ENCODE measurements around the gene GPR78. TPM values are rescaled to one million over a fixed set of nuclear protein-coding genes. Genes with fewer than 3 reads are reported as not detected.

Gene GPR78
- total RNA-seq, 2 donors from 2014 or later = 3.7 to 8.1 TPM

DNA sequence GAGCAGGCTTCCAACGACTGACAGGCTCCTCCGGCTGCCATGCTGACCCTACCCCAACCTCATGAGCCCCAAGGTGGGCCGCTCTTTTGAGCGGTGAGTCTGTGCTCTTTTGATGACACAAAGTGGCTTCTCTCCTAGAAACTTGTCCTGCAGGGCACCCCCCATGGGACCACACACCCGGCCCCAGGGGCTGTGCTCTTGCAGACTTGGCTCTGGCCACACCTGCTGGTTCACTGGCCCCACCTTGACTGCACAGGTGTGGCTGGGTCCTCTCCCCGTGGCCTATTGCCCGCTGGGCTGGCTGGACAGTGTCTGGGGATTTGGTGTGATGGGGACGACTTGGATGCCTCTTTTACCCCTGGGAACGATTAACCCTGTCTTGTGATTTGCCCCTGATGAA is 10.9 kb downstream of the GPR78 start:
- Histone ChIP-seq H3K9ac (ENCODE audit: extremely low read depth, low read length, poor library complexity, severe bottlenecking) (no peak overlapping the region), H3K36me3 (ENCODE audit: control insufficient read depth, insufficient read depth, low read length) (peaks cover 6% of the 10 kb centered on the region), H3K27me3 (ENCODE audit: control insufficient read depth, insufficient read depth, low read length, poor library complexity, severe bottlenecking) (peaks cover 6% of the 10 kb centered on the region), H3K4me1 (ENCODE audit: control insufficient read depth, insufficient read depth, low read length) (no peaks in the 10 kb centered on the region), H3K27ac (ENCODE audit: low read depth, low read length) (no peak overlapping the region), H3K9me3 (ENCODE audit: control insufficient read depth, low read length) (no peaks in the 10 kb centered on the region), H3K4me3 (ENCODE audit: low read length) (no peak overlapping the region)
- peaks cover 20% of the 10 kb centered on the region for H3K4me1 Mint-ChIP-seq
- H3K27ac Mint-ChIP-seq = no peak overlapping the region
- no peak overlapping the region for H3K4me3 Mint-ChIP-seq
- H3K36me3 Mint-ChIP-seq (ENCODE audit: low read depth) = no peaks in the 10 kb centered on the region
- no peak for DNase-seq
- TF ChIP-seq, protein P1, sequence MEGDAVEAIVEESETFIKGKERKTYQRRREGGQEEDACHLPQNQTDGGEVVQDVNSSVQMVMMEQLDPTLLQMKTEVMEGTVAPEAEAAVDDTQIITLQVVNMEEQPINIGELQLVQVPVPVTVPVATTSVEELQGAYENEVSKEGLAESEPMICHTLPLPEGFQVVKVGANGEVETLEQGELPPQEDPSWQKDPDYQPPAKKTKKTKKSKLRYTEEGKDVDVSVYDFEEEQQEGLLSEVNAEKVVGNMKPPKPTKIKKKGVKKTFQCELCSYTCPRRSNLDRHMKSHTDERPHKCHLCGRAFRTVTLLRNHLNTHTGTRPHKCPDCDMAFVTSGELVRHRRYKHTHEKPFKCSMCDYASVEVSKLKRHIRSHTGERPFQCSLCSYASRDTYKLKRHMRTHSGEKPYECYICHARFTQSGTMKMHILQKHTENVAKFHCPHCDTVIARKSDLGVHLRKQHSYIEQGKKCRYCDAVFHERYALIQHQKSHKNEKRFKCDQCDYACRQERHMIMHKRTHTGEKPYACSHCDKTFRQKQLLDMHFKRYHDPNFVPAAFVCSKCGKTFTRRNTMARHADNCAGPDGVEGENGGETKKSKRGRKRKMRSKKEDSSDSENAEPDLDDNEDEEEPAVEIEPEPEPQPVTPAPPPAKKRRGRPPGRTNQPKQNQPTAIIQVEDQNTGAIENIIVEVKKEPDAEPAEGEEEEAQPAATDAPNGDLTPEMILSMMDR (conservative IDR thresholded peaks at IDR 0.05) = no peak
- peaks cover 31% of the 10 kb centered on the region for H3K27me3 Mint-ChIP-seq (ENCODE audit: insufficient read depth)
- H3K9me3 Mint-ChIP-seq = no peaks in the 10 kb centered on the region
- 93 to 94% methylated on average over 5 to 9 of the region's 9 CpGs for WGBS, 2 experiments (ENCODE audit: insufficient coverage in 1 of 2, insufficient read length in 1 of 2)

DNA sequence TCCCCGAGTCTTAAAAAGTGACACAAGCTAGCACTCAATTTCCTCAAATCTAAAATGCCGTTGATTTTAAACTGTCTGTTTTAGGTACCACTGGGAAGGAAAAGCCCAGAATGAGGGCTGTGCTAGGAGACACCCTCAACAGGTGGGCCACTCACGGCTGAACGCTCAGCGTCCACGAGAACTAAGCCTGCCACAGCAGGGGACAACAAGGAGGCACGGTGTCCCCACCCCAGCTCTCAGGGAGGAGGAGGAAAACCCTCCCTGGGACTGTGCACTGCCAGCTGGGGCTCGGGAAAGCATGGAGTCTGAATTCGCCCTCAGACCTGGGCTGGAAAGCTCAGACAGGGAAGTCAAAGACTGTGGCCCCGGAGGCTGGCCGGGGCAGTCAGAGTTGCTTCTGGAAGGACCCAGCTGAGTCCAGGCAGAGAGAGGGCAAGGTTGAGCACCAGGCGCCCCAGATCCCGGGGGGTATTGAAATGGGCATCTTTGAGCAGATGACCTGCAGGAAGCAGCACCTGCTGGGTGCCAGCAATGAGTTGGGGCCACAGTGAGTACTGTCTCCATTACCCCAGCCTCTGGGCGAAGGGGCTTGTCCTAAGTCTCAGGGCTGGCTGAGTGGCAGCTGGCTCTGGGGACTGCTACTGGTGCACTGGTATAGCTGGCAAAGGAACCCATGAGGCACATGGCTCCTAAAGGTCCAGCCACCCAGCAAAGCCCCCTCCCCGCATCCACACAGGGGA is 11.6 kb downstream of the GPR78 start:
- DNase-seq = peak; percentile 70
- TF ChIP-seq, protein P1 (conservative IDR thresholded peaks at IDR 0.05) = no peak
- no peak overlapping the region for H3K27ac ChIP-seq (ENCODE audit: low read depth, low read length)
- no peaks in the 10 kb centered on the region for H3K9me3 Mint-ChIP-seq
- H3K9ac ChIP-seq (ENCODE audit: extremely low read depth, low read length, poor library complexity, severe bottlenecking) = no peak overlapping the region
- peaks cover 6% of the 10 kb centered on the region for H3K27me3 ChIP-seq (ENCODE audit: control insufficient read depth, insufficient read depth, low read length, poor library complexity, severe bottlenecking)
- H3K4me1 Mint-ChIP-seq = peaks cover 17% of the 10 kb centered on the region
- peak overlapping the region; percentile 64 for H3K4me3 Mint-ChIP-seq
- no peak overlapping the region for H3K4me3 ChIP-seq (ENCODE audit: low read length)
- H3K27ac Mint-ChIP-seq = no peak overlapping the region
- no peaks in the 10 kb centered on the region for H3K4me1 ChIP-seq (ENCODE audit: control insufficient read depth, insufficient read depth, low read length)
- 73 to 80% methylated on average over 13 to 15 of the region's 15 CpGs for WGBS, 2 experiments (ENCODE audit: insufficient coverage in 1 of 2, insufficient read length in 1 of 2)
- peaks cover 28% of the 10 kb centered on the region for H3K27me3 Mint-ChIP-seq (ENCODE audit: insufficient read depth)
- no peaks in the 10 kb centered on the region for H3K36me3 Mint-ChIP-seq (ENCODE audit: low read depth)
- H3K36me3 ChIP-seq (ENCODE audit: control insufficient read depth, insufficient read depth, low read length) = peaks cover 9% of the 10 kb centered on the region
- no peaks in the 10 kb centered on the region for H3K9me3 ChIP-seq (ENCODE audit: control insufficient read depth, low read length)

DNA sequence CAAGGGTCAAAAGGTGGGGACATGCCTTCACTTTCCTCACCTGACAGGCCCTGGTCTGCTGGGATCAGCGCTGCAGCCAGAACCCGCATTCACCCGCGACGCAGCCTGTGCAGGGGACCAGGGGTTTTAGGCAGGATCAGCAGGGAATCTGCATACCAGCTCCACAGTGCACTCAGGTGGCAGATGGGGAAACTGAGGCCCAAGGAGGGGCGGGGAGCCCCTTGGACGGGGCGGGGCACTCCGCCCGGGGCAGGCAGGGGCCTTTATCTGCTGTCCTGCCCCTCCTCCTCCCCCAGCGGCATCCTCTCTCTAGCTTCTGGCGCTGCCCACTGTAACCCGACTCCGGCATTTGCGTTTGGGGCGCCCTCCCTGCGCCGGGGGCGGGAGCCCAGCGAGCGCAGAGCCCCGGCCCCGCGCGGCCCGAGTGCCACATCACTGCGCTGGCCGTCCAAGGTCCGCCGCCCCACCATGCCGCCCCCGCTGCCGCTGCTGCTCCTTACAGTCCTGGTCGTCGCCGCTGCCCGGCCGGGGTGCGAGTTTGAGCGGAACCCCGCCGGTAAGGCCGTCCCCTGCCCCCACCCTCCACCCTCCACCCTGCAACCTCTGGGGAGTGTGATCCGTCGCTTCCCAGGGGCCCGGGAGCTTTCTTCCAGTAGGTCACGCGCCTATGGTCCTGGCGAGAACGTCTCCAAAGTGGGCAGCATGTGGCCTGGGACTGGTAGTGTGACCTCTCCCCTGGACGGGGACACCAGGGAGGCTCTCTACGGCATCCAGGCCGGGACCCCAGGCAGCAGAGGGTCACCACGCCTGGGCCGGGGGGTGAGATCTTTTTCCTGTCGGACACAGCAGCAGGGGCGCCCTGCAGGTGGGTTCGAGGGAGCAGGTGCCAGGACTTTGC is 12.4 kb downstream of the GPR78 start, which contains the start of gene CPZ:
CPZ (plus strand) TSS at position 400 of the 898 bp plus-strand sequence; CDS start at position 469, 69 bp downstream.
- DNase-seq = peak; percentile 92
- Histone ChIP-seq H3K4me3 (ENCODE audit: low read length) (peak within 1 kb of the TSS; percentile 78), H3K9ac (ENCODE audit: extremely low read depth, low read length, poor library complexity, severe bottlenecking) (peak within 1 kb of the TSS; percentile 25), H3K36me3 (ENCODE audit: control insufficient read depth, insufficient read depth, low read length) (peaks cover 13% of the 10 kb centered on the region), H3K4me1 (ENCODE audit: control insufficient read depth, insufficient read depth, low read length) (no peaks in the 10 kb centered on the region), H3K27ac (ENCODE audit: low read depth, low read length) (no peak within 1 kb of the TSS), H3K27me3 (ENCODE audit: control insufficient read depth, insufficient read depth, low read length, poor library complexity, severe bottlenecking) (peaks cover 6% of the 10 kb centered on the region), H3K9me3 (ENCODE audit: control insufficient read depth, low read length) (no peaks in the 10 kb centered on the region)
- Mint-ChIP-seq H3K36me3 (ENCODE audit: low read depth) (no peaks in the 10 kb centered on the region), H3K9me3 (no peaks in the 10 kb centered on the region), H3K27me3 (ENCODE audit: insufficient read depth) (peaks cover 28% of the 10 kb centered on the region), H3K4me1 (peaks cover 17% of the 10 kb centered on the region), H3K4me3 (peak within 1 kb of the TSS; percentile 64), H3K27ac (no peak within 1 kb of the TSS)
- TF ChIP-seq, protein P1 (conservative IDR thresholded peaks at IDR 0.05) = no peak
- 15 to 26% methylated on average over 13 to 58 of the region's 58 CpGs for WGBS, 2 experiments (ENCODE audit: insufficient coverage in 1 of 2, insufficient read length in 1 of 2)

All from endodermal cell (in vitro differentiated cells).